Mesodermal cell (in vitro differentiated cells): ENCODE data around the gene CHRND.

Source experiments
- H3K27ac ChIP-seq: 2 replicates; pipeline ENCODE4 v1.7.0; 2013; ENCODE audit warnings: mild to moderate bottlenecking, low read depth, low read length, moderate library complexity; ENCODE audit not compliant: severe bottlenecking
- H3K36me3 ChIP-seq: 2 replicates; pipeline ENCODE4 v1.7.1; 2013; ENCODE audit warnings: mild to moderate bottlenecking, low read length, moderate library complexity; ENCODE audit not compliant: control insufficient read depth, insufficient read depth
- H3K4me1 ChIP-seq: one replicate; pipeline ENCODE4 v1.7.1; 2013; ENCODE audit warnings: mild to moderate bottlenecking, low read length; ENCODE audit not compliant: insufficient read depth, control insufficient read depth, poor library complexity, severe bottlenecking
- H3K4me3 ChIP-seq: 2 replicates; pipeline ENCODE4 v1.7.0; 2013; ENCODE audit warnings: low read length, control low read depth, mild to moderate bottlenecking; ENCODE audit not compliant: insufficient read depth, poor library complexity, severe bottlenecking; ENCODE audit errors: extremely low read depth
- H3K9me3 ChIP-seq: 2 replicates; pipeline ENCODE4 v1.7.1; 2013; ENCODE audit warnings: mild to moderate bottlenecking, low read length, moderate library complexity; ENCODE audit not compliant: control insufficient read depth
- WGBS, 2 experiments: methylation state at CpG; one replicate each; pipeline ENCODE4 v1.1.5; 2013; ENCODE audit warnings: missing lambda C conversion rate in 2 of 2; ENCODE audit not compliant: insufficient coverage in 2 of 2; 5-methylcytosine and 5-hydroxymethylcytosine counted together

The CHRND gene

DNA sequence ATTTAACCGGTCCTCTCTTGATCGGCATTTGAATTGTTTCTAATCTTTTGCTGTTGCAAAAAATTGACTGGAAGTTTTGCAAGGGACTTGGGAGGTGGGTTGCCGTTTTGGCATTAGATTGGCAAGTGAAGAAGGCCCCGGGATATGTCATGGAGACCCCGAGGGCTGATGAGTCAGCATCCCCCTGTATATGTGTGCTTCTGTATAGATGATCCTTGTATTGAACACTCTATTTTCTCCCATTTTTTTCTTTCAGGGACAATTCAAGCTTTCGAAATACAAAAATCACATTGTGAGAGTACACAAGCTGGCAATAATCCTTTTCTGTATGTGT is 54.7 kb downstream of the CHRND start:
- H3K36me3 ChIP-seq, result peaks cover 44% of the 10 kb centered on the region
- no peak overlapping the region for H3K4me3 ChIP-seq
- no peaks in the 10 kb centered on the region for H3K9me3 ChIP-seq
- 93 to 100% methylated on average over 2 to 3 of the region's 6 CpGs for WGBS, 2 experiments
- H3K27ac ChIP-seq, result no peak overlapping the region
- peaks cover 9% of the 10 kb centered on the region for H3K4me1 ChIP-seq

DNA sequence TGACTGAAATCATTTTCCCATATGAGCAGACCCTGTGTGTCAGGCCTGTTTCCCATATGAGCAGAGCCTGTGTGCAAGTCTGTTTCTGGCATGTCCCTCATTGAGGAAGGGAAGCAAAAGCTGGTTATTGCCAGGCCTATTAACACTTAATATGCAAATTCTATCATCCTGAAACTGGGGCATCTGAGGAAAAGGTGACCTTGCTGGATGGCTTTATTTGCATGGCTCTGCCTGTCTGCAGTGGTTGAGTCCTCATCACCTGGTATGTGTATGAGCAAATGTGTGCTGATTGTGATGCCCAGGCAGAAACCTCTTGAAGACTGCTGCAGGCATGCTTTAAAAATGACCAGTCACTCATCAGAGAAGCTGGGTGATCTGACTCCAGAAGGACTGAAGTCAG is 55.8 kb downstream of the CHRND start:
- Histone ChIP-seq H3K36me3 (peaks cover 44% of the 10 kb centered on the region), H3K4me1 (peaks cover 3% of the 10 kb centered on the region), H3K4me3 (no peak overlapping the region), H3K9me3 (no peaks in the 10 kb centered on the region), H3K27ac (no peak overlapping the region)

DNA sequence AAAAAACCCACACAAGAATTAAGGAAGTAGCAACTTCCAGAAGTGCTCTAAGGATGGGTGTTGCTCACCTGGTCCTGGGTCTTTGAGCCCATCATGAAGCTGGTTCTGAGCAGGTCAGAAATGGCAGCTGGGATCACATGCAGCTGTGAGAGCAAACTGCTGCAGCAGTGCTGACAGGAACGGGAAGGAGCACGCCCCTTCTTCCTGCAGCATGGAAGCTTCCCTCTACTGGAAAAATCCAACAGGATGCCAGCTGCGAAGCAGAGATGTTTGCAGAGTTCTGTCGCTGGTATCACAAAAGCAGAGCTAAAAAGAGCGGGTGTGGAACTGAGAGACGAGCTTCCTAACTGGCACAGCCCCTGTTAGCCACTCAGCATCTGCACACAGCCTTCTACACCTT is 58.3 kb downstream of the CHRND start:
- Histone ChIP-seq H3K4me3 (no peak overlapping the region), H3K4me1 (no peaks in the 10 kb centered on the region), H3K27ac (no peak overlapping the region), H3K9me3 (no peaks in the 10 kb centered on the region), H3K36me3 (peaks cover 39% of the 10 kb centered on the region)
- WGBS, 2 experiments, result 98 to 100% methylated on average over 3 to 5 of the region's 6 CpGs
